DOHH2 (cell line): Measurements from ENCODE around the gene DDR1.

Experiments used
- H3F3A ChIP-seq: fragments of 200-600 bp; sonication (generic), shearing (Covaris generic); 2 replicates; pipeline ENCODE4 v1.6.0; 2016; ENCODE audit warnings: antibody characterized with exemption, mild to moderate bottlenecking; ENCODE audit not compliant: control insufficient read depth, insufficient read depth
- H3K27ac ChIP-seq: fragments of 200-600 bp; sonication (generic); 2 replicates; pipeline ENCODE4 v1.5.1; 2014; ENCODE audit warnings: low read depth, mild to moderate bottlenecking, low read length, moderate library complexity
- H3K27me3 ChIP-seq: fragments of 200-600 bp; sonication (generic); 2 replicates; pipeline ENCODE4 v1.6.1; 2014; ENCODE audit warnings: mild to moderate bottlenecking, low read length, mixed read lengths; ENCODE audit not compliant: control insufficient read depth
- H3K36me3 ChIP-seq: fragments of 200-600 bp; sonication (generic); 2 replicates; pipeline ENCODE4 v1.6.1; 2014; ENCODE audit warnings: mild to moderate bottlenecking, low read length, moderate library complexity, mixed read lengths; ENCODE audit not compliant: control insufficient read depth
- H3K4me1 ChIP-seq: fragments of 200-600 bp; sonication (generic); 2 replicates; pipeline ENCODE4 v1.6.1; 2014; ENCODE audit warnings: mild to moderate bottlenecking, low read length, mixed read lengths; ENCODE audit not compliant: control insufficient read depth
- H3K4me2 ChIP-seq: fragments of 200-600 bp; sonication (generic); 2 replicates; pipeline ENCODE4 v1.6.0; 2014; ENCODE audit warnings: mild to moderate bottlenecking, low read length, moderate library complexity
- H3K4me3 ChIP-seq: fragments of 200-600 bp; sonication (generic); 2 replicates; pipeline ENCODE4 v1.5.1; 2014; ENCODE audit warnings: mild to moderate bottlenecking, low read length, mixed read lengths
- H3K79me2 ChIP-seq: fragments of 200-600 bp; sonication (generic); 2 replicates; pipeline ENCODE4 v1.6.1; 2014; ENCODE audit warnings: mild to moderate bottlenecking, low read length, mixed read lengths; ENCODE audit not compliant: control insufficient read depth
- H3K9me2 ChIP-seq: fragments of 200-600 bp; sonication (generic); replicated peaks from 2 replicates; pipeline ENCODE4 v1.6.1; 2014; ENCODE audit warnings: mild to moderate bottlenecking, low read length, mixed read lengths; ENCODE audit not compliant: control insufficient read depth
- H3K9me3 ChIP-seq: fragments of 200-600 bp; sonication (generic); 2 replicates; pipeline ENCODE4 v1.6.1; 2014; ENCODE audit warnings: antibody characterized with exemption, low read length, mixed read lengths; ENCODE audit not compliant: control insufficient read depth, insufficient read depth
- H4K20me1 ChIP-seq: fragments of 200-600 bp; sonication (generic); 2 replicates; pipeline ENCODE4 v1.6.0; 2014; ENCODE audit warnings: low read depth, mild to moderate bottlenecking, antibody characterized with exemption, low read length, moderate library complexity; ENCODE audit not compliant: control insufficient read depth, insufficient read depth
- CTCF ChIP-seq: fragments of 200-600 bp; sonication (generic); IDR thresholded peaks from one replicate; pipeline ENCODE4 v1.5.1; 2014; ENCODE audit warnings: antibody characterized with exemption, mild to moderate bottlenecking, low read depth, low read length; ENCODE audit not compliant: poor library complexity, severe bottlenecking
- EZH2phosphoT487 ChIP-seq: fragments of 200-600 bp; sonication (generic); IDR thresholded peaks from 2 replicates; pipeline ENCODE4 v1.6.1; 2017; ENCODE audit warnings: borderline replicate concordance, mild to moderate bottlenecking, antibody characterized with exemption, low read length, moderate library complexity, mixed read lengths

Gene DDR1

GRCh38 chr6:30843611-30843998 is 40.7 kb upstream of the DDR1 start:
- TF ChIP-seq CTCF (no peak), EZH2phosphoT487 (no peak)
- peaks cover 7% of the 10 kb centered on the region for H3K27me3 ChIP-seq
- H4K20me1 ChIP-seq, result no peaks in the 10 kb centered on the region
- peaks cover 3% of the 10 kb centered on the region for H3K4me1 ChIP-seq
- no peaks in the 10 kb centered on the region for H3F3A ChIP-seq
- H3K9me3 ChIP-seq, result no peaks in the 10 kb centered on the region
- no peak overlapping the region for H3K4me2 ChIP-seq
- H3K79me2 ChIP-seq, result no peaks in the 10 kb centered on the region
- H3K9me2 ChIP-seq, result no peaks in the 10 kb centered on the region
- no peak overlapping the region for H3K27ac ChIP-seq
- no peak overlapping the region for H3K4me3 ChIP-seq
- H3K36me3 ChIP-seq, result no peaks in the 10 kb centered on the region

- peaks cover 7% of the 10 kb centered on the region for H3K27me3 ChIP-seq
- no peak overlapping the region for H3K4me2 ChIP-seq
- H4K20me1 ChIP-seq, result no peaks in the 10 kb centered on the region
- no peak overlapping the region for H3K27ac ChIP-seq
- H3F3A ChIP-seq, result no peaks in the 10 kb centered on the region
- H3K9me2 ChIP-seq, result no peaks in the 10 kb centered on the region
- TF ChIP-seq EZH2phosphoT487 (no peak), CTCF (no peak)
- H3K4me3 ChIP-seq, result no peak overlapping the region
- H3K36me3 ChIP-seq, result no peaks in the 10 kb centered on the region
- no peaks in the 10 kb centered on the region for H3K4me1 ChIP-seq
- no peaks in the 10 kb centered on the region for H3K9me3 ChIP-seq
- H3K79me2 ChIP-seq, result no peaks in the 10 kb centered on the region
Observed at GRCh38 chr6:30844118-30844535, 40.2 kb upstream of the DDR1 start.

GRCh38 chr6:30845183-30845582 is 39.1 kb upstream of the DDR1 start:
- peaks cover 5% of the 10 kb centered on the region; the same call in 1 of the 2 replicates for H3K9me3 ChIP-seq
- TF ChIP-seq CTCF (no peak), EZH2phosphoT487 (no peak)
- no peaks in the 10 kb centered on the region for H3K36me3 ChIP-seq
- H3F3A ChIP-seq, result no peaks in the 10 kb centered on the region
- no peak overlapping the region for H3K4me2 ChIP-seq
- no peaks in the 10 kb centered on the region for H3K9me2 ChIP-seq
- H3K4me3 ChIP-seq, result no peak overlapping the region
- H3K27ac ChIP-seq, result no peak overlapping the region
- peaks cover 9% of the 10 kb centered on the region for H3K27me3 ChIP-seq
- no peaks in the 10 kb centered on the region for H3K4me1 ChIP-seq
- no peaks in the 10 kb centered on the region for H4K20me1 ChIP-seq
- no peaks in the 10 kb centered on the region for H3K79me2 ChIP-seq

- Histone ChIP-seq H4K20me1 (no peaks in the 10 kb centered on the region), H3K9me2 (no peaks in the 10 kb centered on the region), H3K4me1 (no peaks in the 10 kb centered on the region), H3K27ac (no peak overlapping the region), H3K36me3 (no peaks in the 10 kb centered on the region), H3K4me3 (no peak overlapping the region), H3K79me2 (no peaks in the 10 kb centered on the region), H3K4me2 (no peak overlapping the region), H3K27me3 (peaks cover 9% of the 10 kb centered on the region), H3F3A (no peaks in the 10 kb centered on the region), H3K9me3 (peaks cover 22% of the 10 kb centered on the region)
- no peak for TF ChIP-seq CTCF
- no peak for TF ChIP-seq EZH2phosphoT487
Observed at GRCh38 chr6:30847421-30847970, 36.8 kb upstream of the DDR1 start.
